C4-2B (cell line): Measurements from ENCODE around the gene TRPV4.

ENCODE experiments used
- CTCF ChIP-seq: fragments of 450-650 bp; conservative IDR thresholded peaks from 2 replicates; pipeline ENCODE4 v1.5.1; 2017; ENCODE audit warnings: mild to moderate bottlenecking
- ZFX ChIP-seq: fragments of 450-650 bp; IDR thresholded peaks from 2 replicates; pipeline ENCODE4 v1.6.1; 2017

GRCh38 chr12:109870648-109871047 is 37.5 kb upstream of the TRPV4 start:
- TF ChIP-seq CTCF (no peak), ZFX (no peak)
